ENCODE results near the gene AXIN1.

GRCh38 chr16:307691-308312, 44.7 kb downstream of the AXIN1 start:
- TF ChIP-seq POLR2A (IDR thresholded peaks at IDR 0.05; ENCODE audit: low read length), result no peak
- TF ChIP-seq HMGXB4 (CRISPR knock-in tag; IDR thresholded peaks at IDR 0.05; ENCODE audit: borderline replicate concordance), result no peak
- TF ChIP-seq SREBF2 (IDR thresholded peaks at IDR 0.05), result no peak
- TF ChIP-seq ESRRA (IDR thresholded peaks at IDR 0.05; ENCODE audit: borderline replicate concordance, low read length), result no peak
- TF ChIP-seq CTCF (IDR thresholded peaks at IDR 0.05), result no peak
- TF ChIP-seq USF2 (IDR thresholded peaks at IDR 0.05), result no peak
- TF ChIP-seq HOXA7 (CRISPR knock-in tag; IDR thresholded peaks at IDR 0.05), result no peak
- TF ChIP-seq CBX8 (IDR thresholded peaks at IDR 0.05), result no peak
